ENCODE results near the gene THEMIS2.

THEMIS2 gene

GRCh38 chr1:27889506-27889905 lies 17.2 kb downstream of the THEMIS2 start:
- Mint-ChIP-seq H3K9me3 (no peaks in the 10 kb centered on the region), H3K4me3 (no peak overlapping the region), H3K27ac (no peak overlapping the region), H3K27me3 (no peaks in the 10 kb centered on the region), H3K4me1 (peaks cover 48% of the 10 kb centered on the region)
- ATAC-seq (no peak), DNase-seq (no peak)

- Mint-ChIP-seq H3K4me1 (peaks cover 29% of the 10 kb centered on the region), H3K4me3 (peak overlapping the region in 1 of 2 donors; percentile 49), H3K9me3 (no peaks in the 10 kb centered on the region), H3K27ac (peak overlapping the region in 1 of 2 donors; percentile 85), H3K27me3 (no peaks in the 10 kb centered on the region)
- DNase-seq (peak in 1 of 2 donors; percentile 51), ATAC-seq (peak; percentile 68)
Observed at GRCh38 chr1:27891196-27891889, 19.0 kb downstream of the THEMIS2 start.

- Mint-ChIP-seq H3K4me3 (no peak overlapping the region), H3K4me1 (peaks cover 13% of the 10 kb centered on the region), H3K27me3 (no peaks in the 10 kb centered on the region), H3K27ac (peak overlapping the region in 1 of 2 donors; percentile 84), H3K9me3 (no peaks in the 10 kb centered on the region)
- ATAC-seq (no peak), DNase-seq (no peak)
Observed at GRCh38 chr1:27894521-27894920, 22.2 kb downstream of the THEMIS2 start.

- H3K27ac Mint-ChIP-seq, result no peak overlapping the region
- no peaks in the 10 kb centered on the region for H3K27me3 Mint-ChIP-seq
- H3K4me3 Mint-ChIP-seq, result no peak overlapping the region
- DNase-seq (no peak), ATAC-seq (no peak)
- peaks cover 2% of the 10 kb centered on the region for H3K4me1 Mint-ChIP-seq
- H3K9me3 Mint-ChIP-seq, result no peaks in the 10 kb centered on the region
Observed at GRCh38 chr1:27906759-27907158, 34.4 kb downstream of the THEMIS2 start.

- Mint-ChIP-seq H3K4me3 (peak overlapping the region in 1 of 2 donors; percentile 98), H3K9me3 (peaks cover 4 to 6% of the 10 kb centered on the region in 2 donors), H3K4me1 (peaks cover 28% of the 10 kb centered on the region), H3K27me3 (no peaks in the 10 kb centered on the region), H3K27ac (peak overlapping the region in 1 of 2 donors; percentile 19)
- no peak for DNase-seq
- no peak for ATAC-seq
Observed at GRCh38 chr1:27912429-27912828, 40.1 kb downstream of the THEMIS2 start.

GRCh38 chr1:27915082-27915575 lies 42.8 kb downstream of the THEMIS2 start:
- Mint-ChIP-seq H3K9me3 (peaks cover 4 to 6% of the 10 kb centered on the region in 2 donors), H3K4me3 (peak overlapping the region; percentile 98 to 100), H3K27ac (peak overlapping the region; percentile 100), H3K4me1 (peaks cover 28% of the 10 kb centered on the region), H3K27me3 (no peaks in the 10 kb centered on the region)
- peak in 1 of 2 donors; percentile 6 for DNase-seq
- peak; percentile 1 for ATAC-seq

- no peak for ATAC-seq
- no peak overlapping the region for H3K27ac Mint-ChIP-seq
Observed at GRCh38 chr1:27922272-27922671, 49.9 kb downstream of the THEMIS2 start.

GRCh38 chr1:27928216-27928954 lies 56.0 kb downstream of the THEMIS2 start:
- ATAC-seq, result no peak
- Mint-ChIP-seq H3K4me1 (no peaks in the 10 kb centered on the region), H3K4me3 (no peak overlapping the region), H3K9me3 (no peaks in the 10 kb centered on the region), H3K27me3 (peaks cover 12% of the 10 kb centered on the region), H3K27ac (no peak overlapping the region)
- no peak for DNase-seq

More at GRCh38 chr1:27922272-27922671, 49.9 kb downstream of the THEMIS2 start:
- no peak for DNase-seq
- Mint-ChIP-seq H3K4me3 (no peak overlapping the region), H3K4me1 (no peaks in the 10 kb centered on the region), H3K9me3 (no peaks in the 10 kb centered on the region), H3K27me3 (no peaks in the 10 kb centered on the region)

GRCh38 chr1:27931184-27931583 lies 58.8 kb downstream of the THEMIS2 start:
- no peaks in the 10 kb centered on the region for H3K9me3 Mint-ChIP-seq
- peaks cover 12% of the 10 kb centered on the region for H3K4me1 Mint-ChIP-seq
- peaks cover 28% of the 10 kb centered on the region for H3K27me3 Mint-ChIP-seq
- no peak for ATAC-seq
- H3K27ac Mint-ChIP-seq, result no peak overlapping the region
- no peak for DNase-seq
- no peak overlapping the region for H3K4me3 Mint-ChIP-seq

GRCh38 chr1:27931759-27932158 lies 59.4 kb downstream of the THEMIS2 start:
- ATAC-seq, result no peak
- no peaks in the 10 kb centered on the region for H3K9me3 Mint-ChIP-seq
- peaks cover 28% of the 10 kb centered on the region for H3K27me3 Mint-ChIP-seq
- peaks cover 12% of the 10 kb centered on the region for H3K4me1 Mint-ChIP-seq
- no peak overlapping the region for H3K27ac Mint-ChIP-seq
- DNase-seq, result no peak
- H3K4me3 Mint-ChIP-seq, result no peak overlapping the region

- ATAC-seq (peak; percentile 69), DNase-seq (peak in 1 of 2 donors; percentile 20)
- H3K9me3 Mint-ChIP-seq, result no peaks in the 10 kb centered on the region
- peaks cover 14% of the 10 kb centered on the region for H3K4me1 Mint-ChIP-seq
- peak within 1 kb of the TSS; percentile 70 to 81 for H3K4me3 Mint-ChIP-seq
- H3K27ac Mint-ChIP-seq, result peak within 1 kb of the TSS; percentile 32 to 82
- H3K27me3 Mint-ChIP-seq, result peaks cover 28% of the 10 kb centered on the region
Observed at GRCh38 chr1:27934818-27935549, 62.6 kb downstream of the THEMIS2 start, which contains the start of gene SMPDL3B. SMPDL3B (plus strand) TSS chr1:27935000; CDS start chr1:27935184, 184 bp downstream.

- H3K27me3 Mint-ChIP-seq, result peaks cover 28% of the 10 kb centered on the region
- no peaks in the 10 kb centered on the region for H3K9me3 Mint-ChIP-seq
- no peak for ATAC-seq
- DNase-seq, result no peak
- peaks cover 20% of the 10 kb centered on the region for H3K4me1 Mint-ChIP-seq
- peak overlapping the region in 1 of 2 donors; percentile 82 for H3K27ac Mint-ChIP-seq
- H3K4me3 Mint-ChIP-seq, result peak overlapping the region in 1 of 2 donors; percentile 81
Observed at GRCh38 chr1:27935721-27936120, 63.4 kb downstream of the THEMIS2 start.

Data from stimulated activated naive CD8-positive, alpha-beta T cell treated with anti-CD3 and anti-CD28 coated beads, Interleukin-15, amount 100 ng/mL, for 72 hours (primary cell).